ENCODE measurements around the gene PIEZO1.

GRCh38 chr16:88767546-88768070, 17.4 kb downstream of the PIEZO1 start:
- TF ChIP-seq CTCF (IDR thresholded peaks at IDR 0.05 in 2 of 3, conservative IDR thresholded peaks at IDR 0.05 in 1 of 3; ENCODE audit: insufficient read depth in 2 of 3, low read depth in 1 of 3, low read length in 3 of 3) (no peak), ZBTB33 (CRISPR knock-in tag; IDR thresholded peaks at IDR 0.05) (no peak), ZFP36 (IDR thresholded peaks at IDR 0.05; ENCODE audit: low read depth, low read length, partially characterized antibody) (no peak), PHF20 (IDR thresholded peaks at IDR 0.05; ENCODE audit: partially characterized antibody) (no peak), USF1 (CRISPR knock-in tag; IDR thresholded peaks at IDR 0.05) (no peak), NKRF (IDR thresholded peaks at IDR 0.05; ENCODE audit: borderline replicate concordance) (no peak), NR2C2 (CRISPR knock-in tag; IDR thresholded peaks at IDR 0.05) (no peak), NR2C2 (tag; IDR thresholded peaks at IDR 0.05) (no peak), CEBPB (tag; IDR thresholded peaks at IDR 0.05) (no peak), FOXJ2 (tag; IDR thresholded peaks at IDR 0.05) (no peak), CBFB (CRISPR knock-in tag; IDR thresholded peaks at IDR 0.05) (no peak), FOS (IDR thresholded peaks at IDR 0.05; ENCODE audit: extremely low read depth, insufficient read length) (no peak)
